H1 (cell line): Measurements from ENCODE around the gene GDPD5. TPM values are rescaled to one million over a fixed set of nuclear protein-coding genes. Genes with fewer than 3 reads are reported as not detected.

Source experiments
- polyA plus RNA-seq, 7 experiments: library from polyadenylated mRNA; depleted of rRNA in 3 of 7; stranded (reverse) in 5 of 7; unstranded in 2 of 7; fragments of >200 nt in 5 of 7; fragments of 200-250 nt in 2 of 7; gene quantifications; 1 replicate in 5 of 7; 2 replicates in 1 of 7; 4 replicates in 1 of 7; pipeline versions ENCODE4 v1.2.1 to v1.2.3, GENCODE V29; 2011 to 2013; ENCODE audit warnings: missing spikeins in 2 of 7, mixed read lengths in 2 of 7
- total RNA-seq: library from RNA; stranded (reverse); fragmentation: NEBNext Ultra II Directional; extraction: Animal tissue kit (Norgen Biotek cat#: 25700); gene quantifications from 2 replicates; pipeline ENCODE4 v1.2.1, GENCODE V29; 2021
- TF ChIP-seq, protein P1 (sequence below): fragments of 300-600 bp; sonication (generic); IDR thresholded peaks from 2 replicates; pipeline ENCODE4 v1.7.1; 2012; ENCODE audit warnings: low read length, moderate library complexity, mild to moderate bottlenecking, inconsistent platforms; ENCODE audit not compliant: insufficient replicate concordance

The GDPD5 gene
- total and polyA plus RNA-seq, 2 of the 8 experiments (the other 6 are each of a cell fraction or from before 2014, with no cell fraction given), result 7.8 to 8.6 TPM

- TF ChIP-seq, protein P1, sequence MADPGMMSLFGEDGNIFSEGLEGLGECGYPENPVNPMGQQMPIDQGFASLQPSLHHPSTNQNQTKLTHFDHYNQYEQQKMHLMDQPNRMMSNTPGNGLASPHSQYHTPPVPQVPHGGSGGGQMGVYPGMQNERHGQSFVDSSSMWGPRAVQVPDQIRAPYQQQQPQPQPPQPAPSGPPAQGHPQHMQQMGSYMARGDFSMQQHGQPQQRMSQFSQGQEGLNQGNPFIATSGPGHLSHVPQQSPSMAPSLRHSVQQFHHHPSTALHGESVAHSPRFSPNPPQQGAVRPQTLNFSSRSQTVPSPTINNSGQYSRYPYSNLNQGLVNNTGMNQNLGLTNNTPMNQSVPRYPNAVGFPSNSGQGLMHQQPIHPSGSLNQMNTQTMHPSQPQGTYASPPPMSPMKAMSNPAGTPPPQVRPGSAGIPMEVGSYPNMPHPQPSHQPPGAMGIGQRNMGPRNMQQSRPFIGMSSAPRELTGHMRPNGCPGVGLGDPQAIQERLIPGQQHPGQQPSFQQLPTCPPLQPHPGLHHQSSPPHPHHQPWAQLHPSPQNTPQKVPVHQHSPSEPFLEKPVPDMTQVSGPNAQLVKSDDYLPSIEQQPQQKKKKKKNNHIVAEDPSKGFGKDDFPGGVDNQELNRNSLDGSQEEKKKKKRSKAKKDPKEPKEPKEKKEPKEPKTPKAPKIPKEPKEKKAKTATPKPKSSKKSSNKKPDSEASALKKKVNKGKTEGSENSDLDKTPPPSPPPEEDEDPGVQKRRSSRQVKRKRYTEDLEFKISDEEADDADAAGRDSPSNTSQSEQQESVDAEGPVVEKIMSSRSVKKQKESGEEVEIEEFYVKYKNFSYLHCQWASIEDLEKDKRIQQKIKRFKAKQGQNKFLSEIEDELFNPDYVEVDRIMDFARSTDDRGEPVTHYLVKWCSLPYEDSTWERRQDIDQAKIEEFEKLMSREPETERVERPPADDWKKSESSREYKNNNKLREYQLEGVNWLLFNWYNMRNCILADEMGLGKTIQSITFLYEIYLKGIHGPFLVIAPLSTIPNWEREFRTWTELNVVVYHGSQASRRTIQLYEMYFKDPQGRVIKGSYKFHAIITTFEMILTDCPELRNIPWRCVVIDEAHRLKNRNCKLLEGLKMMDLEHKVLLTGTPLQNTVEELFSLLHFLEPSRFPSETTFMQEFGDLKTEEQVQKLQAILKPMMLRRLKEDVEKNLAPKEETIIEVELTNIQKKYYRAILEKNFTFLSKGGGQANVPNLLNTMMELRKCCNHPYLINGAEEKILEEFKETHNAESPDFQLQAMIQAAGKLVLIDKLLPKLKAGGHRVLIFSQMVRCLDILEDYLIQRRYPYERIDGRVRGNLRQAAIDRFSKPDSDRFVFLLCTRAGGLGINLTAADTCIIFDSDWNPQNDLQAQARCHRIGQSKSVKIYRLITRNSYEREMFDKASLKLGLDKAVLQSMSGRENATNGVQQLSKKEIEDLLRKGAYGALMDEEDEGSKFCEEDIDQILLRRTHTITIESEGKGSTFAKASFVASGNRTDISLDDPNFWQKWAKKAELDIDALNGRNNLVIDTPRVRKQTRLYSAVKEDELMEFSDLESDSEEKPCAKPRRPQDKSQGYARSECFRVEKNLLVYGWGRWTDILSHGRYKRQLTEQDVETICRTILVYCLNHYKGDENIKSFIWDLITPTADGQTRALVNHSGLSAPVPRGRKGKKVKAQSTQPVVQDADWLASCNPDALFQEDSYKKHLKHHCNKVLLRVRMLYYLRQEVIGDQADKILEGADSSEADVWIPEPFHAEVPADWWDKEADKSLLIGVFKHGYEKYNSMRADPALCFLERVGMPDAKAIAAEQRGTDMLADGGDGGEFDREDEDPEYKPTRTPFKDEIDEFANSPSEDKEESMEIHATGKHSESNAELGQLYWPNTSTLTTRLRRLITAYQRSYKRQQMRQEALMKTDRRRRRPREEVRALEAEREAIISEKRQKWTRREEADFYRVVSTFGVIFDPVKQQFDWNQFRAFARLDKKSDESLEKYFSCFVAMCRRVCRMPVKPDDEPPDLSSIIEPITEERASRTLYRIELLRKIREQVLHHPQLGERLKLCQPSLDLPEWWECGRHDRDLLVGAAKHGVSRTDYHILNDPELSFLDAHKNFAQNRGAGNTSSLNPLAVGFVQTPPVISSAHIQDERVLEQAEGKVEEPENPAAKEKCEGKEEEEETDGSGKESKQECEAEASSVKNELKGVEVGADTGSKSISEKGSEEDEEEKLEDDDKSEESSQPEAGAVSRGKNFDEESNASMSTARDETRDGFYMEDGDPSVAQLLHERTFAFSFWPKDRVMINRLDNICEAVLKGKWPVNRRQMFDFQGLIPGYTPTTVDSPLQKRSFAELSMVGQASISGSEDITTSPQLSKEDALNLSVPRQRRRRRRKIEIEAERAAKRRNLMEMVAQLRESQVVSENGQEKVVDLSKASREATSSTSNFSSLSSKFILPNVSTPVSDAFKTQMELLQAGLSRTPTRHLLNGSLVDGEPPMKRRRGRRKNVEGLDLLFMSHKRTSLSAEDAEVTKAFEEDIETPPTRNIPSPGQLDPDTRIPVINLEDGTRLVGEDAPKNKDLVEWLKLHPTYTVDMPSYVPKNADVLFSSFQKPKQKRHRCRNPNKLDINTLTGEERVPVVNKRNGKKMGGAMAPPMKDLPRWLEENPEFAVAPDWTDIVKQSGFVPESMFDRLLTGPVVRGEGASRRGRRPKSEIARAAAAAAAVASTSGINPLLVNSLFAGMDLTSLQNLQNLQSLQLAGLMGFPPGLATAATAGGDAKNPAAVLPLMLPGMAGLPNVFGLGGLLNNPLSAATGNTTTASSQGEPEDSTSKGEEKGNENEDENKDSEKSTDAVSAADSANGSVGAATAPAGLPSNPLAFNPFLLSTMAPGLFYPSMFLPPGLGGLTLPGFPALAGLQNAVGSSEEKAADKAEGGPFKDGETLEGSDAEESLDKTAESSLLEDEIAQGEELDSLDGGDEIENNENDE, result no peak
Observed at GRCh38 chr11:75436806-75437205, 88.9 kb downstream of the GDPD5 start (continued).
